H9 (cell line): ENCODE data around the gene RASGRF1. TPM values are rescaled to one million over a fixed set of nuclear protein-coding genes. Genes with fewer than 3 reads are reported as not detected.

ENCODE experiments used
- DNase-seq: peaks from one replicate; pipeline ENCODE4 v3.0.0-alpha.2; 2017
- H2AFZ ChIP-seq: one replicate; pipeline ENCODE4 v1.6.1; 2013; ENCODE audit warnings: mild to moderate bottlenecking, low read length, control low read depth, moderate library complexity
- H2AK5ac ChIP-seq: 2 replicates; pipeline ENCODE4 v1.6.1; 2013; ENCODE audit warnings: low read length, control low read depth, mixed read lengths; ENCODE audit not compliant: insufficient read length
- H2BK120ac ChIP-seq: one replicate; pipeline ENCODE4 v1.6.1; 2013; ENCODE audit warnings: low read depth, mild to moderate bottlenecking, low read length, control low read depth, inconsistent platforms; ENCODE audit not compliant: poor library complexity, severe bottlenecking
- H2BK12ac ChIP-seq: 2 replicates; pipeline ENCODE4 v1.6.1; 2013; ENCODE audit warnings: low read length, control low read depth, mixed read lengths, low read depth; ENCODE audit not compliant: insufficient read length
- H2BK15ac ChIP-seq: 2 replicates; pipeline ENCODE4 v1.6.1; 2013; ENCODE audit warnings: low read depth, low read length, control low read depth
- H2BK20ac ChIP-seq: one replicate; pipeline ENCODE4 v1.6.1; 2013; ENCODE audit warnings: low read depth, mild to moderate bottlenecking, low read length, control low read depth, inconsistent platforms; ENCODE audit not compliant: poor library complexity, severe bottlenecking
- H2BK5ac ChIP-seq: 2 replicates; pipeline ENCODE4 v1.6.1; 2013; ENCODE audit warnings: low read length, control low read depth, mixed read lengths; ENCODE audit not compliant: insufficient read length
- H3K14ac ChIP-seq: 2 replicates; pipeline ENCODE4 v1.6.1; 2013; ENCODE audit warnings: low read length, control low read depth; ENCODE audit not compliant: insufficient read depth
- H3K18ac ChIP-seq: 2 replicates; pipeline ENCODE4 v1.6.1; 2013; ENCODE audit warnings: low read depth, mild to moderate bottlenecking, mixed read lengths, low read length, control low read depth; ENCODE audit not compliant: insufficient read length
- H3K23ac ChIP-seq: 2 replicates; pipeline ENCODE4 v1.6.1; 2013; ENCODE audit warnings: low read length, control low read depth, mixed read lengths, low read depth; ENCODE audit not compliant: insufficient read length
- H3K23me2 ChIP-seq: 2 replicates; pipeline ENCODE4 v1.6.1; 2013; ENCODE audit warnings: low read depth, mild to moderate bottlenecking, mixed read lengths, low read length, control low read depth; ENCODE audit not compliant: insufficient read length, poor library complexity, severe bottlenecking
- H3K27ac ChIP-seq: 2 replicates; pipeline ENCODE4 v1.5.1; 2013; ENCODE audit warnings: low read length, control low read depth, mixed read lengths, low read depth; ENCODE audit not compliant: insufficient read length
- H3K27me3 ChIP-seq: 2 replicates; pipeline ENCODE4 v1.6.1; 2013; ENCODE audit warnings: low read length, control low read depth, inconsistent platforms; ENCODE audit not compliant: insufficient read depth
- H3K4ac ChIP-seq: 2 replicates; pipeline ENCODE4 v1.6.1; 2013; ENCODE audit warnings: low read depth, mild to moderate bottlenecking, control low read depth, inconsistent platforms, low read length, moderate library complexity
- H3K4me1 ChIP-seq: 2 replicates; pipeline ENCODE4 v1.6.1; 2013; ENCODE audit warnings: low read length, control low read depth, inconsistent platforms; ENCODE audit not compliant: insufficient read depth
- H3K4me2 ChIP-seq: 2 replicates; pipeline ENCODE4 v1.6.1; 2013; ENCODE audit warnings: low read length, control low read depth, mixed read lengths; ENCODE audit not compliant: insufficient read length, insufficient read depth
- H3K56ac ChIP-seq: 2 replicates; pipeline ENCODE4 v1.6.1; 2013; ENCODE audit warnings: low read depth, mild to moderate bottlenecking, mixed read lengths, low read length, control low read depth; ENCODE audit not compliant: insufficient read length
- H3K79me1 ChIP-seq: 2 replicates; pipeline ENCODE4 v1.6.1; 2013; ENCODE audit warnings: low read depth, mild to moderate bottlenecking, moderate library complexity, low read length, control low read depth, inconsistent platforms; ENCODE audit not compliant: insufficient read depth, poor library complexity, severe bottlenecking
- H3K79me2 ChIP-seq: 2 replicates; pipeline ENCODE4 v1.6.1; 2013; ENCODE audit warnings: low read length, control low read depth, inconsistent platforms; ENCODE audit not compliant: insufficient read depth
- H3K9ac ChIP-seq: 2 replicates; pipeline ENCODE4 v1.6.1; 2013; ENCODE audit warnings: low read length, control low read depth, mixed read lengths; ENCODE audit not compliant: insufficient read length; ENCODE audit errors: extremely low read depth
- H3K9me3 ChIP-seq: one replicate; pipeline ENCODE4 v1.6.1; 2013; ENCODE audit warnings: low read depth, low read length, inconsistent platforms; ENCODE audit not compliant: control insufficient read depth
- H3T11ph ChIP-seq: one replicate; pipeline ENCODE4 v1.6.1; 2013; ENCODE audit warnings: mild to moderate bottlenecking, low read length, control low read depth, inconsistent platforms
- H4K20me1 ChIP-seq: one replicate; pipeline ENCODE4 v1.6.1; 2013; ENCODE audit not compliant: control insufficient read depth, insufficient read length, insufficient read depth
- H4K5ac ChIP-seq: 2 replicates; pipeline ENCODE4 v1.6.1; 2013; ENCODE audit warnings: low read depth, mild to moderate bottlenecking, mixed read lengths, low read length, control low read depth; ENCODE audit not compliant: insufficient read length
- H4K8ac ChIP-seq: replicated peaks from 2 replicates; pipeline ENCODE4 v1.6.1; 2013; ENCODE audit warnings: low read length, control low read depth, mixed read lengths, low read depth; ENCODE audit not compliant: insufficient read length
- H4K91ac ChIP-seq: 2 replicates; pipeline ENCODE4 v1.6.1; 2013; ENCODE audit warnings: low read depth, mild to moderate bottlenecking, moderate library complexity, mixed read lengths, low read length, control low read depth; ENCODE audit not compliant: insufficient read length
- H3K27ac Mint-ChIP-seq, 3 experiments: 2 replicates in 2 of 3; 3 replicates in 1 of 3; pipeline ENCODE4 v1.8.0; 2020 to 2021; ENCODE audit warnings: mixed read lengths in 3 of 3, mild to moderate bottlenecking in 1 of 3, moderate library complexity in 1 of 3
- H3K27me3 Mint-ChIP-seq: 2 replicates; pipeline ENCODE4 v1.8.0; 2021; ENCODE audit warnings: low read depth, mild to moderate bottlenecking, moderate library complexity, mixed read lengths
- H3K36me3 Mint-ChIP-seq, 3 experiments: 2 replicates in 2 of 3; 3 replicates in 1 of 3; pipeline ENCODE4 v1.8.0; 2020 to 2021; ENCODE audit warnings: low read depth in 3 of 3, mixed read lengths in 3 of 3; ENCODE audit not compliant: insufficient read depth in 1 of 3
- H3K4me1 Mint-ChIP-seq, 2 experiments: 2 replicates each; pipeline ENCODE4 v1.8.0; 2020; ENCODE audit warnings: mixed read lengths in 2 of 2
- H3K4me3 Mint-ChIP-seq, 2 experiments: 2 replicates in 1 of 2; 3 replicates in 1 of 2; pipeline ENCODE4 v1.8.0; 2020 to 2021; ENCODE audit warnings: mild to moderate bottlenecking in 2 of 2, mixed read lengths in 2 of 2, moderate library complexity in 1 of 2
- H3K9me3 Mint-ChIP-seq, 2 experiments: 2 replicates in 1 of 2; 3 replicates in 1 of 2; pipeline ENCODE4 v1.8.0; 2020; ENCODE audit warnings: mild to moderate bottlenecking in 2 of 2, mixed read lengths in 2 of 2, moderate library complexity in 1 of 2
- CTCF ChIP-seq: fragments of 200-600 bp; sonication (generic); conservative IDR thresholded peaks from 3 replicates; pipeline ENCODE4 v1.8.0; 2021; ENCODE audit warnings: antibody characterized with exemption, mild to moderate bottlenecking
- WGBS: extraction: QIAGEN DNeasy Blood & Tissue Kit; methylation state at CpG from one replicate; pipeline ENCODE4 v1.1.7; 2013; ENCODE audit warnings: missing lambda C conversion rate, low lambda C conversion rate, mixed read lengths; ENCODE audit not compliant: insufficient read length; ENCODE audit errors: extremely low coverage; 5-methylcytosine and 5-hydroxymethylcytosine counted together
- total RNA-seq: library from RNA; stranded (reverse); gene quantifications from 2 replicates; pipeline ENCODE4 v1.2.1, GENCODE V29; 2021

Gene RASGRF1
- total RNA-seq, 1 experiment from 2014 or later: 0.48 TPM

- TF ChIP-seq CTCF: no peak
- no peaks in the 10 kb centered on the region for H3K79me2 ChIP-seq
- no peak overlapping the region for H2BK5ac ChIP-seq
- no peak overlapping the region for H3K27ac ChIP-seq
- no peak overlapping the region for H4K91ac ChIP-seq
- no peak overlapping the region for H3K4me2 ChIP-seq
- no CpG with 5 or more reads among the region's 7 CpGs for whole genome bisulfite sequencing
- no peak overlapping the region for H3T11ph ChIP-seq
- H2BK120ac ChIP-seq: no peak overlapping the region
- Mint-ChIP-seq H3K27ac (no peak overlapping the region), H3K4me1 (no peaks in the 10 kb centered on the region), H3K4me3 (no peak overlapping the region), H3K36me3 (peaks cover 15 to 40% (median 28%) of the 10 kb centered on the region in 3 experiments), H3K27me3 (no peaks in the 10 kb centered on the region), H3K9me3 (no peaks in the 10 kb centered on the region)
- no peak overlapping the region for H3K4ac ChIP-seq
- no peak overlapping the region for H2AK5ac ChIP-seq
- H2BK20ac ChIP-seq: no peak overlapping the region
- no peak overlapping the region for H4K8ac ChIP-seq
- no peaks in the 10 kb centered on the region for H3K9me3 ChIP-seq
- H2BK15ac ChIP-seq: no peak overlapping the region
- no peak overlapping the region for H3K56ac ChIP-seq
- no peak overlapping the region for H2BK12ac ChIP-seq
- H3K27me3 ChIP-seq: no peaks in the 10 kb centered on the region
- H3K18ac ChIP-seq: no peak overlapping the region
- H3K23ac ChIP-seq: no peak overlapping the region
- no peaks in the 10 kb centered on the region for H3K79me1 ChIP-seq
- DNase-seq: no peak
- H4K5ac ChIP-seq: no peak overlapping the region
- no peaks in the 10 kb centered on the region for H3K4me1 ChIP-seq
- no peaks in the 10 kb centered on the region for H3K23me2 ChIP-seq
- H3K14ac ChIP-seq: no peak overlapping the region
- no peaks in the 10 kb centered on the region for H4K20me1 ChIP-seq
- H3K9ac ChIP-seq: no peak overlapping the region
- H2AFZ ChIP-seq: no peak overlapping the region
These were observed 167.6 kb downstream of the RASGRF1 start for GRCh38 chr15:78923015-78923414.
